BJ (cell line): ENCODE data around the gene MRPL36. TPM values are rescaled to one million over a fixed set of nuclear protein-coding genes. Genes with fewer than 3 reads are reported as not detected.

ENCODE experiments used
- CTCF ChIA-PET: fragments of 350-600 bp; formaldehyde crosslinking; extraction: SDS; loops from one replicate; lab custom pipeline; 2021; ENCODE audit warnings: antibody characterized with exemption, inconsistent platforms; lab: Yijun Ruan, JAX
- POLR2A ChIA-PET: fragments of 300-600 bp; sonication (Branson Sonifier 250); formaldehyde crosslinking; extraction: SDS; loops from one replicate; lab custom pipeline; 2021; ENCODE audit warnings: antibody characterized with exemption; lab: Charles Lee
- DNase-seq: peaks from one replicate; pipeline ENCODE4 v3.0.0-alpha.2; 2011; ENCODE audit warnings: low read depth
- H3K27me3 ChIP-seq: 2 replicates; pipeline ENCODE4 v1.6.0; 2011; ENCODE audit warnings: low read length; ENCODE audit not compliant: control insufficient read depth, insufficient read depth
- H3K36me3 ChIP-seq: 2 replicates; pipeline ENCODE4 v1.5.1; 2011; ENCODE audit warnings: low read length; ENCODE audit not compliant: control insufficient read depth, insufficient read depth
- H3K4me3 ChIP-seq: 2 replicates; pipeline ENCODE4 v1.5.1; 2011; ENCODE audit warnings: low read depth, mild to moderate bottlenecking, control low read depth, low read length
- polyA plus RNA-seq: library from polyadenylated mRNA; depleted of rRNA; stranded (reverse); fragments of >200 nt; gene quantifications from 2 replicates; pipeline ENCODE4 v1.2.3, GENCODE V29; 2011
- TF ChIP-seq, protein P1 (sequence below): IDR thresholded peaks from 2 replicates; pipeline ENCODE4 v1.5.1; 2011; ENCODE audit warnings: low read depth, mild to moderate bottlenecking, control low read depth, inconsistent platforms, low read length, moderate library complexity; ENCODE audit not compliant: insufficient read depth

MRPL36 gene
- polyA plus RNA-seq, 1 experiment = 67.9 TPM

GRCh38 chr5:1782385-1783215 lies 17.0 kb downstream of the MRPL36 start:
- ChIA-PET POLR2A (no interaction called here), CTCF (no interaction called here)
- TF ChIP-seq, protein P1, sequence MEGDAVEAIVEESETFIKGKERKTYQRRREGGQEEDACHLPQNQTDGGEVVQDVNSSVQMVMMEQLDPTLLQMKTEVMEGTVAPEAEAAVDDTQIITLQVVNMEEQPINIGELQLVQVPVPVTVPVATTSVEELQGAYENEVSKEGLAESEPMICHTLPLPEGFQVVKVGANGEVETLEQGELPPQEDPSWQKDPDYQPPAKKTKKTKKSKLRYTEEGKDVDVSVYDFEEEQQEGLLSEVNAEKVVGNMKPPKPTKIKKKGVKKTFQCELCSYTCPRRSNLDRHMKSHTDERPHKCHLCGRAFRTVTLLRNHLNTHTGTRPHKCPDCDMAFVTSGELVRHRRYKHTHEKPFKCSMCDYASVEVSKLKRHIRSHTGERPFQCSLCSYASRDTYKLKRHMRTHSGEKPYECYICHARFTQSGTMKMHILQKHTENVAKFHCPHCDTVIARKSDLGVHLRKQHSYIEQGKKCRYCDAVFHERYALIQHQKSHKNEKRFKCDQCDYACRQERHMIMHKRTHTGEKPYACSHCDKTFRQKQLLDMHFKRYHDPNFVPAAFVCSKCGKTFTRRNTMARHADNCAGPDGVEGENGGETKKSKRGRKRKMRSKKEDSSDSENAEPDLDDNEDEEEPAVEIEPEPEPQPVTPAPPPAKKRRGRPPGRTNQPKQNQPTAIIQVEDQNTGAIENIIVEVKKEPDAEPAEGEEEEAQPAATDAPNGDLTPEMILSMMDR = no peak
- no peak for DNase-seq
- Histone ChIP-seq H3K4me3 (no peak overlapping the region), H3K36me3 (no peaks in the 10 kb centered on the region), H3K27me3 (peaks cover 7% of the 10 kb centered on the region; the same call in 1 of the 2 replicates)

- POLR2A ChIA-PET = no interaction called here
- DNase-seq = no peak
- Histone ChIP-seq H3K36me3 (no peaks in the 10 kb centered on the region), H3K4me3 (no peak overlapping the region), H3K27me3 (peaks cover 7% of the 10 kb centered on the region; the same call in 1 of the 2 replicates)
- TF ChIP-seq, protein P1 = no peak
- CTCF ChIA-PET = no interaction called here
These were observed 17.8 kb downstream of the MRPL36 start for GRCh38 chr5:1781726-1782384.

DNA sequence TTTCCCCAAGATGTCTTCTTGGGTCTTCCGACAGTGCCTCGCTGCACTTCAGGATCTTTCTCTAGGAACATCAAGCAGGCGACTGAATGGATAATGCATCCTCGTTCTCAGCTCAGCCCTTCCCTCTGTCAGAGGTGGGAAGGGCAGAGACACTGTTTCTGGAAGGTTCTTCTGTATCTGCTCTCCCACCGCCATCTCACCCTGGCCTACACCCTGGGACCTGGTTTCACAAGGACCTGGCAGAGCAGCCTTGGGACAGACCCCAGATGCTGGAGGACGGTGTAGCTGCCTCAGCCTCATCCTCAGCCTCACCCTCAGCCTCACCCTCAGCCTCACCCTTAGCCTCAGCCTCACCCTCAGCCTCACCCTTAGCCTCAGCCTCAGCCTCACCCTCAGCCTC lies 18.5 kb downstream of the MRPL36 start:
- CTCF ChIA-PET = no interaction called here
- POLR2A ChIA-PET = no interaction called here
- Histone ChIP-seq H3K27me3 (peaks cover 7% of the 10 kb centered on the region; the same call in 1 of the 2 replicates), H3K4me3 (no peak overlapping the region), H3K36me3 (no peaks in the 10 kb centered on the region)
- DNase-seq = no peak
- TF ChIP-seq, protein P1 = no peak

DNA sequence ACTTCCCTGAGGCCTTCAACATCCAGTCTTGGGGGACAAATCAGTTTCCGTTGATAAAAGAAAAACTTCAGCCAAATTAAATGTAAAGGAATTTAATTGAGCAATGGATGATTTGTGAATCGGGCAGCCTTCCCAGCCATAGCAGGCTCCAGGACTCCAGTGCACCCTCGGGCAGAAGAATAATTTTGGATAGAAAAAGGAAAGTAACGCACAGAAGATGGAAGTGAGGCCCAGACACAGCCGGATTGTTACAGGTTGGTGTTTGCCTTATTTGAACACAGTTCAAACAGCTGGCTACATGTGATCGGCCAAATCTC lies 19.1 kb downstream of the MRPL36 start:
- H3K4me3 ChIP-seq = no peak overlapping the region
- DNase-seq = no peak
- peaks cover 7% of the 10 kb centered on the region; the same call in 1 of the 2 replicates for H3K27me3 ChIP-seq
- ChIA-PET CTCF (no interaction called here), POLR2A (no interaction called here)
- TF ChIP-seq, protein P1 = no peak
- no peaks in the 10 kb centered on the region for H3K36me3 ChIP-seq

GRCh38 chr5:1779782-1780613 lies 19.6 kb downstream of the MRPL36 start:
- H3K4me3 ChIP-seq = no peak overlapping the region
- ChIA-PET CTCF (no interaction called here), POLR2A (no interaction called here)
- TF ChIP-seq, protein P1 = no peak
- no peaks in the 10 kb centered on the region for H3K36me3 ChIP-seq
- DNase-seq = no peak
- peaks cover 7% of the 10 kb centered on the region; the same call in 1 of the 2 replicates for H3K27me3 ChIP-seq
